B cell (primary cell): ENCODE results near the gene CHD1L.

Source experiments
- EZH2 ChIP-seq: IDR thresholded peaks from 2 replicates; pipeline ENCODE4 v1.6.1; 2012; ENCODE audit warnings: borderline replicate concordance, low read depth, mild to moderate bottlenecking, moderate library complexity, low read length; ENCODE audit not compliant: insufficient read depth, poor library complexity, severe bottlenecking
- TF ChIP-seq, protein P1 (sequence below): fragments of 200-600 bp; IDR thresholded peaks from one replicate; pipeline ENCODE4 v1.8.0; 2022; ENCODE audit warnings: antibody characterized with exemption, mild to moderate bottlenecking

DNA sequence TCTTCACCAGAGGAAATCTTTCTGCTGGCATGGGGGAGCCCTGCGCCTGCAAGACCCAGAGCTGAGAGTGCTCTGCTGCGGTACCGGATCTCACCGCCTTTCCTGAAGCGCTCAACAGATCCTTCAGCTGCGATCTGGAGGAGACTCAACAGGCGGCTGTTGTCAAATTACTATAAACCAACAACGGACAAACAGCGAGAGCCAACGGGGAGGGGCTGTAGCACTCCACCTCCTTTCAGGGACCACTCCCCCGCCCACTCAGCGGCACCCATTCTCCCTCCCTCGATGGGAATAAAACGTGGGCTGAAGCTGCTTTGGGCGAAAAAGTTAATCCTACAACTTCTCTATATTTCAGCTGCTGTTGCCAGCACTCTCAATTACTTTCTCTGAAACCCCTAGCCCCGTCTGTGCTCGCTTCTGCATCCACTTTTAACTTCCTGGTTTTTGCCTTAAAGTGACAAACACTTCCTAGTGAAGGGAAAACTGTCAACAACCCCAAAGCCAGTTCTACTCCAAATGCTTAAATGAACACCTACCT lies 17.2 kb upstream of the CHD1L start, which contains the start of gene FMO5:
- TF ChIP-seq, protein P1, sequence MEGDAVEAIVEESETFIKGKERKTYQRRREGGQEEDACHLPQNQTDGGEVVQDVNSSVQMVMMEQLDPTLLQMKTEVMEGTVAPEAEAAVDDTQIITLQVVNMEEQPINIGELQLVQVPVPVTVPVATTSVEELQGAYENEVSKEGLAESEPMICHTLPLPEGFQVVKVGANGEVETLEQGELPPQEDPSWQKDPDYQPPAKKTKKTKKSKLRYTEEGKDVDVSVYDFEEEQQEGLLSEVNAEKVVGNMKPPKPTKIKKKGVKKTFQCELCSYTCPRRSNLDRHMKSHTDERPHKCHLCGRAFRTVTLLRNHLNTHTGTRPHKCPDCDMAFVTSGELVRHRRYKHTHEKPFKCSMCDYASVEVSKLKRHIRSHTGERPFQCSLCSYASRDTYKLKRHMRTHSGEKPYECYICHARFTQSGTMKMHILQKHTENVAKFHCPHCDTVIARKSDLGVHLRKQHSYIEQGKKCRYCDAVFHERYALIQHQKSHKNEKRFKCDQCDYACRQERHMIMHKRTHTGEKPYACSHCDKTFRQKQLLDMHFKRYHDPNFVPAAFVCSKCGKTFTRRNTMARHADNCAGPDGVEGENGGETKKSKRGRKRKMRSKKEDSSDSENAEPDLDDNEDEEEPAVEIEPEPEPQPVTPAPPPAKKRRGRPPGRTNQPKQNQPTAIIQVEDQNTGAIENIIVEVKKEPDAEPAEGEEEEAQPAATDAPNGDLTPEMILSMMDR, result no peak
- TF ChIP-seq EZH2, result no peak
